Measurements from ENCODE around the gene PDPK1.

PDPK1 gene

DNA sequence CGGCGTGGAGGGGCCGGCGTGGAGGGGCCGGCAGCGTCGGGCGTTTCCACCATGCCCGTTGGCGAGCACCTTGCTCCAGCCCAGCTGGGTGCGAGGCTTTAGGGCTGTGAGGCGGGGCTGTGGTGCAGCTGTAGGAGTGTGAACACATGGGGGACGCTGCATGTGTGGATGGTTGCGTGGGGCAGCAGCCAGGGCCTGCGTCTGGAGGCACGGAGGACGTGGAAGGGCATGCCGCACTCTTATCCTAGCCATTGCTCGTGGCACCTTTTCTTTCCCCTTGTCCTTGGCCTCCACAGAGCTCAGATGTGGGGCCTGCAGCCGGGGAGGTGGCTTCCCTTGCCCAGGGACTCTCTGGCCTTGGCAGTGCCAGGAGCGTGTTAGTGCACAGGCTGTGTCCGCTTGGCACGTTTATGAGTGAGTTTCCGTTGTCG, 47.8 kb downstream of the PDPK1 start:
- DNase-seq (ENCODE audit: low read depth in 1 of 2, low spot score in 1 of 2), result no peak
- TF ChIP-seq GABPA (IDR thresholded peaks at IDR 0.05; ENCODE audit: low read depth) (no peak), POLR2AphosphoS5 (IDR thresholded peaks at IDR 0.05; ENCODE audit: low read depth) (no peak), SPI1 (IDR thresholded peaks at IDR 0.05; ENCODE audit: borderline replicate concordance, low read depth) (no peak)
- TF ChIP-seq, protein P1, sequence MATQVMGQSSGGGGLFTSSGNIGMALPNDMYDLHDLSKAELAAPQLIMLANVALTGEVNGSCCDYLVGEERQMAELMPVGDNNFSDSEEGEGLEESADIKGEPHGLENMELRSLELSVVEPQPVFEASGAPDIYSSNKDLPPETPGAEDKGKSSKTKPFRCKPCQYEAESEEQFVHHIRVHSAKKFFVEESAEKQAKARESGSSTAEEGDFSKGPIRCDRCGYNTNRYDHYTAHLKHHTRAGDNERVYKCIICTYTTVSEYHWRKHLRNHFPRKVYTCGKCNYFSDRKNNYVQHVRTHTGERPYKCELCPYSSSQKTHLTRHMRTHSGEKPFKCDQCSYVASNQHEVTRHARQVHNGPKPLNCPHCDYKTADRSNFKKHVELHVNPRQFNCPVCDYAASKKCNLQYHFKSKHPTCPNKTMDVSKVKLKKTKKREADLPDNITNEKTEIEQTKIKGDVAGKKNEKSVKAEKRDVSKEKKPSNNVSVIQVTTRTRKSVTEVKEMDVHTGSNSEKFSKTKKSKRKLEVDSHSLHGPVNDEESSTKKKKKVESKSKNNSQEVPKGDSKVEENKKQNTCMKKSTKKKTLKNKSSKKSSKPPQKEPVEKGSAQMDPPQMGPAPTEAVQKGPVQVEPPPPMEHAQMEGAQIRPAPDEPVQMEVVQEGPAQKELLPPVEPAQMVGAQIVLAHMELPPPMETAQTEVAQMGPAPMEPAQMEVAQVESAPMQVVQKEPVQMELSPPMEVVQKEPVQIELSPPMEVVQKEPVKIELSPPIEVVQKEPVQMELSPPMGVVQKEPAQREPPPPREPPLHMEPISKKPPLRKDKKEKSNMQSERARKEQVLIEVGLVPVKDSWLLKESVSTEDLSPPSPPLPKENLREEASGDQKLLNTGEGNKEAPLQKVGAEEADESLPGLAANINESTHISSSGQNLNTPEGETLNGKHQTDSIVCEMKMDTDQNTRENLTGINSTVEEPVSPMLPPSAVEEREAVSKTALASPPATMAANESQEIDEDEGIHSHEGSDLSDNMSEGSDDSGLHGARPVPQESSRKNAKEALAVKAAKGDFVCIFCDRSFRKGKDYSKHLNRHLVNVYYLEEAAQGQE (IDR thresholded peaks at IDR 0.05; ENCODE audit: insufficient replicate concordance, low read depth), result no peak
- TF ChIP-seq, protein P2, sequence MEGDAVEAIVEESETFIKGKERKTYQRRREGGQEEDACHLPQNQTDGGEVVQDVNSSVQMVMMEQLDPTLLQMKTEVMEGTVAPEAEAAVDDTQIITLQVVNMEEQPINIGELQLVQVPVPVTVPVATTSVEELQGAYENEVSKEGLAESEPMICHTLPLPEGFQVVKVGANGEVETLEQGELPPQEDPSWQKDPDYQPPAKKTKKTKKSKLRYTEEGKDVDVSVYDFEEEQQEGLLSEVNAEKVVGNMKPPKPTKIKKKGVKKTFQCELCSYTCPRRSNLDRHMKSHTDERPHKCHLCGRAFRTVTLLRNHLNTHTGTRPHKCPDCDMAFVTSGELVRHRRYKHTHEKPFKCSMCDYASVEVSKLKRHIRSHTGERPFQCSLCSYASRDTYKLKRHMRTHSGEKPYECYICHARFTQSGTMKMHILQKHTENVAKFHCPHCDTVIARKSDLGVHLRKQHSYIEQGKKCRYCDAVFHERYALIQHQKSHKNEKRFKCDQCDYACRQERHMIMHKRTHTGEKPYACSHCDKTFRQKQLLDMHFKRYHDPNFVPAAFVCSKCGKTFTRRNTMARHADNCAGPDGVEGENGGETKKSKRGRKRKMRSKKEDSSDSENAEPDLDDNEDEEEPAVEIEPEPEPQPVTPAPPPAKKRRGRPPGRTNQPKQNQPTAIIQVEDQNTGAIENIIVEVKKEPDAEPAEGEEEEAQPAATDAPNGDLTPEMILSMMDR (IDR thresholded peaks at IDR 0.05; ENCODE audit: insufficient read depth, low read length), result no peak
- H3K27me3 ChIP-seq (ENCODE audit: insufficient read depth, poor library complexity, severe bottlenecking), result no peaks in the 10 kb centered on the region
- no peak overlapping the region for H3K4me3 ChIP-seq (replicated peaks; ENCODE audit: insufficient read depth, low read length)
- H3K27ac ChIP-seq (replicated peaks), result no peak overlapping the region

DNA sequence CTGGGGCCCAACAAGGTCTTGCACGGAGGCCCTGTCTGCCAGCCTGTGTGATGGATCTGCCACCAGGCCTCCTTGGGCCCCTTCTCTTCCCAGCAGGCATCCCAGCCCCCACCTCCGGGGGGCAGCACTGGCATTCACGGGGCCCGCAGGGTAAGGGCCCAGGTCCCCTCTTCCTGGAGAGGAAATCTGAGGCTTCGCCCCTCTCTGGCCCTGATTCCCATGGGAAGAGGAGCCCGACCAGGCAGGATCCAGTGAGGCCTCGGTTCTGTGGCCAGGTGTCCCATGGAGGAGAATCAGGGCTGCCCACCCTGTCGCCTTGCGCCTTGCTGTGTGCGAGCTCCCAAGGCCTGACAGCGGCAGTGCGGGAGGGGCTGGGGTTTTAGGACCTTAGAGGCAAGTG, 48.4 kb downstream of the PDPK1 start:
- TF ChIP-seq, protein P2 (IDR thresholded peaks at IDR 0.05; ENCODE audit: insufficient read depth, low read length), result no peak
- TF ChIP-seq POLR2AphosphoS5 (IDR thresholded peaks at IDR 0.05; ENCODE audit: low read depth), result no peak
- no peak for TF ChIP-seq GABPA (IDR thresholded peaks at IDR 0.05; ENCODE audit: low read depth)
- TF ChIP-seq, protein P1 (IDR thresholded peaks at IDR 0.05; ENCODE audit: insufficient replicate concordance, low read depth), result no peak
- no peak for TF ChIP-seq SPI1 (IDR thresholded peaks at IDR 0.05; ENCODE audit: borderline replicate concordance, low read depth)
- H3K27me3 ChIP-seq (ENCODE audit: insufficient read depth, poor library complexity, severe bottlenecking), result no peaks in the 10 kb centered on the region
- DNase-seq (ENCODE audit: low read depth in 1 of 2, low spot score in 1 of 2), result no peak
- no peak overlapping the region for H3K4me3 ChIP-seq (replicated peaks; ENCODE audit: insufficient read depth, low read length)
- H3K27ac ChIP-seq (replicated peaks), result no peak overlapping the region

DNA sequence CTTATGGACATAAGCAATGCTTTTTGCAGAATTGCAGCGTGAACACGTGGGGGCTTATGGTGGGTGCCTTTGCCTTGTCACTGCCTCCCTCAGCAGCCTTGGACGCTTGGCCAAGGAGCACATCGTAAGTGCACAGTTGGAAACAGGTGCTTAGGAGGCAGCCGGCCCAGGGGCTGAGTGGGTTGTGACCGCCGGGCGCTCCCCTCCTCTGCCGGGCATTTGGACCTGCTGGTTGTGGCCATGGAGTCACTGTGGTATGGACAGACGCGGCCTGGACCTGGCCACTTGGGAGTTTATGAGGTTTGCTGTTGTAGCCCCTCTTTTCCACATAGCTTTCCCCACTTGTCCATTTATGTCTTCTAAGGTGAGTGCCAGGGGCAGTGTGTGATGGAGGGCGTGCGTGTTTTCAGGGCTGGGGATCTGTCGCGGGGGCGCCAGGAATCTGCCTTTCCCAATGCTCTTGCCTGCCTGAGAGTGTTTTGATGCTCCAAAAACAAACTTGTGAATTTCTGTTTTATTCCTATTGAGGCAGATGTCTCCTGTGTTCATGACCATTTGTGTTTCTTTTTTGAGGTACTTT, 49.2 kb downstream of the PDPK1 start:
- Histone ChIP-seq H3K27me3 (ENCODE audit: insufficient read depth, poor library complexity, severe bottlenecking) (no peaks in the 10 kb centered on the region), H3K4me3 (replicated peaks; ENCODE audit: insufficient read depth, low read length) (no peak overlapping the region), H3K27ac (replicated peaks) (no peak overlapping the region)
- TF ChIP-seq, protein P1 (IDR thresholded peaks at IDR 0.05; ENCODE audit: insufficient replicate concordance, low read depth), result no peak
- no peak for TF ChIP-seq SPI1 (IDR thresholded peaks at IDR 0.05; ENCODE audit: borderline replicate concordance, low read depth)
- TF ChIP-seq POLR2AphosphoS5 (IDR thresholded peaks at IDR 0.05; ENCODE audit: low read depth), result no peak
- no peak for TF ChIP-seq GABPA (IDR thresholded peaks at IDR 0.05; ENCODE audit: low read depth)
- TF ChIP-seq, protein P2 (IDR thresholded peaks at IDR 0.05; ENCODE audit: insufficient read depth, low read length), result no peak
- no peak for DNase-seq (ENCODE audit: low read depth in 1 of 2, low spot score in 1 of 2)
